Progenitor cell of endocrine pancreas (in vitro differentiated cells): ENCODE results near the gene MAD1L1. TPM values are rescaled to one million over a fixed set of nuclear protein-coding genes. Genes with fewer than 3 reads are reported as not detected.

Experiments used
- DNase-seq: peaks from one replicate; pipeline ENCODE4 v3.0.0; 2021; ENCODE audit warnings: low spot score; ENCODE audit not compliant: unreplicated experiment
- H3K27ac Mint-ChIP-seq: 2 replicates; pipeline ENCODE4 v1.8.0; 2021; ENCODE audit warnings: mild to moderate bottlenecking, moderate library complexity, mixed read lengths
- H3K27me3 Mint-ChIP-seq: 2 replicates; pipeline ENCODE4 v1.8.0; 2021; ENCODE audit warnings: mixed read lengths
- H3K36me3 Mint-ChIP-seq: 2 replicates; pipeline ENCODE4 v1.8.0; 2022; ENCODE audit warnings: mixed read lengths; ENCODE audit not compliant: insufficient read depth
- H3K4me1 Mint-ChIP-seq: 2 replicates; pipeline ENCODE4 v1.8.0; 2021; ENCODE audit warnings: low read depth, mixed read lengths
- H3K4me3 Mint-ChIP-seq: 2 replicates; pipeline ENCODE4 v1.8.0; 2021; ENCODE audit warnings: low read depth, mild to moderate bottlenecking, moderate library complexity, mixed read lengths
- H3K9me3 Mint-ChIP-seq: 2 replicates; pipeline ENCODE4 v1.8.0; 2021; ENCODE audit warnings: low read depth, mixed read lengths
- total RNA-seq: library from RNA; stranded (reverse); gene quantifications from 2 replicates; pipeline ENCODE4 v1.2.1, GENCODE V29; 2021
- TF ChIP-seq, protein P1 (sequence below): fragments of 200-600 bp; sonication (generic); IDR thresholded peaks from one replicate; pipeline ENCODE4 v1.5.0; 2021; ENCODE audit warnings: antibody characterized with exemption, mild to moderate bottlenecking; ENCODE audit not compliant: unreplicated experiment

MAD1L1 gene
- total RNA-seq, 1 donor from 2014 or later = 49.8 TPM

DNA sequence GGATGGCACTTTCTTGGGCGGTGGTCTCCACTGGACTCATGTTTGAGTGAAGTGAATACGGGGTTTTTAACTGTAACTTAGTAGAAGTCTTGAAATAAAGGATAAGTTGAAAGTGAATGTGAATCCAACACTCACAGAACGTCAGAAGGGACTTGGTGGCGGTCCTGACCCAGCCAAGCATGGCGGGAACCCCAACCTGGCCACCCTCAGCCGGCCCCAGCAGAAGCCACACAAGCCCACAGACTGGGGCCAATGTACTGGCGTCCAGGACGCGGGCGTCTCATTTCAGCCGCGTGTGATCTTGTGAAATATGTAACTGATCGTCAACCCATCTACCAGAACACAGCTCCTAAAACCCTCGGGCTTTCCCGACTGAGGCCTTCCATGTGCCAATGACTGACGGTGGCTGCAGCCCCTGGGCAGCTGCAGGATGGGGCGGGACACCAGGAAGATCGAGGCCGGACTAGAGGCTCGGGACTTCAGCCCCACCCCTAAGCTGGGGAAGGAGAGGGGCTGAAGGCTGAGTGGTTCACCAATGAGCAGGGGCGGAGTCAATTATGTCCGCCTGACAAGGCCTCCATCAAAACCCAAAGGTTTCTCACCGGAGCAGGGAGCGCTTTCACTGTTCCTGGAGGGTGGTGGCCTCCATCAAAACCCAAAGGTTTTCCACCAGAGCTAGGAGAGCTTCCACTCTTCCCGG, 161.5 kb downstream of the MAD1L1 start:
- H3K27me3 Mint-ChIP-seq = no peaks in the 10 kb centered on the region
- no peak overlapping the region for H3K27ac Mint-ChIP-seq
- TF ChIP-seq, protein P1, sequence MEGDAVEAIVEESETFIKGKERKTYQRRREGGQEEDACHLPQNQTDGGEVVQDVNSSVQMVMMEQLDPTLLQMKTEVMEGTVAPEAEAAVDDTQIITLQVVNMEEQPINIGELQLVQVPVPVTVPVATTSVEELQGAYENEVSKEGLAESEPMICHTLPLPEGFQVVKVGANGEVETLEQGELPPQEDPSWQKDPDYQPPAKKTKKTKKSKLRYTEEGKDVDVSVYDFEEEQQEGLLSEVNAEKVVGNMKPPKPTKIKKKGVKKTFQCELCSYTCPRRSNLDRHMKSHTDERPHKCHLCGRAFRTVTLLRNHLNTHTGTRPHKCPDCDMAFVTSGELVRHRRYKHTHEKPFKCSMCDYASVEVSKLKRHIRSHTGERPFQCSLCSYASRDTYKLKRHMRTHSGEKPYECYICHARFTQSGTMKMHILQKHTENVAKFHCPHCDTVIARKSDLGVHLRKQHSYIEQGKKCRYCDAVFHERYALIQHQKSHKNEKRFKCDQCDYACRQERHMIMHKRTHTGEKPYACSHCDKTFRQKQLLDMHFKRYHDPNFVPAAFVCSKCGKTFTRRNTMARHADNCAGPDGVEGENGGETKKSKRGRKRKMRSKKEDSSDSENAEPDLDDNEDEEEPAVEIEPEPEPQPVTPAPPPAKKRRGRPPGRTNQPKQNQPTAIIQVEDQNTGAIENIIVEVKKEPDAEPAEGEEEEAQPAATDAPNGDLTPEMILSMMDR = no peak
- H3K36me3 Mint-ChIP-seq = no peaks in the 10 kb centered on the region
- peaks cover 1% of the 10 kb centered on the region for H3K4me1 Mint-ChIP-seq
- H3K4me3 Mint-ChIP-seq = no peak overlapping the region
- H3K9me3 Mint-ChIP-seq = no peaks in the 10 kb centered on the region
- no peak for DNase-seq

- no peak overlapping the region for H3K4me3 Mint-ChIP-seq
- H3K4me1 Mint-ChIP-seq = peaks cover 1% of the 10 kb centered on the region
- H3K9me3 Mint-ChIP-seq = no peaks in the 10 kb centered on the region
- no peak for DNase-seq
- no peaks in the 10 kb centered on the region for H3K27me3 Mint-ChIP-seq
- TF ChIP-seq, protein P1 = no peak
- no peaks in the 10 kb centered on the region for H3K36me3 Mint-ChIP-seq
- no peak overlapping the region for H3K27ac Mint-ChIP-seq
Observed at GRCh38 chr7:2070151-2070763, 162.5 kb downstream of the MAD1L1 start.

GRCh38 chr7:2069472-2069860, 163.3 kb downstream of the MAD1L1 start:
- no peak overlapping the region for H3K27ac Mint-ChIP-seq
- H3K4me1 Mint-ChIP-seq = peaks cover 1% of the 10 kb centered on the region
- H3K9me3 Mint-ChIP-seq = no peaks in the 10 kb centered on the region
- no peak for DNase-seq
- no peak overlapping the region for H3K4me3 Mint-ChIP-seq
- no peaks in the 10 kb centered on the region for H3K27me3 Mint-ChIP-seq
- TF ChIP-seq, protein P1 = no peak
- no peaks in the 10 kb centered on the region for H3K36me3 Mint-ChIP-seq

- no peak overlapping the region for H3K4me3 Mint-ChIP-seq
- H3K36me3 Mint-ChIP-seq = no peaks in the 10 kb centered on the region
- TF ChIP-seq, protein P1 = no peak
- H3K9me3 Mint-ChIP-seq = no peaks in the 10 kb centered on the region
- H3K27me3 Mint-ChIP-seq = no peaks in the 10 kb centered on the region
- H3K27ac Mint-ChIP-seq = no peak overlapping the region
- H3K4me1 Mint-ChIP-seq = peaks cover 1% of the 10 kb centered on the region
- no peak for DNase-seq
Observed at GRCh38 chr7:2068693-2069471, 163.9 kb downstream of the MAD1L1 start.

GRCh38 chr7:2066251-2066919, 166.4 kb downstream of the MAD1L1 start:
- H3K27ac Mint-ChIP-seq = no peak overlapping the region
- TF ChIP-seq, protein P1 = no peak
- H3K4me1 Mint-ChIP-seq = peaks cover 4% of the 10 kb centered on the region
- H3K27me3 Mint-ChIP-seq = no peaks in the 10 kb centered on the region
- DNase-seq = no peak
- no peak overlapping the region for H3K4me3 Mint-ChIP-seq
- no peaks in the 10 kb centered on the region for H3K9me3 Mint-ChIP-seq
- H3K36me3 Mint-ChIP-seq = peaks cover 7% of the 10 kb centered on the region
